ENCODE data around the gene COL18A1.

DNA sequence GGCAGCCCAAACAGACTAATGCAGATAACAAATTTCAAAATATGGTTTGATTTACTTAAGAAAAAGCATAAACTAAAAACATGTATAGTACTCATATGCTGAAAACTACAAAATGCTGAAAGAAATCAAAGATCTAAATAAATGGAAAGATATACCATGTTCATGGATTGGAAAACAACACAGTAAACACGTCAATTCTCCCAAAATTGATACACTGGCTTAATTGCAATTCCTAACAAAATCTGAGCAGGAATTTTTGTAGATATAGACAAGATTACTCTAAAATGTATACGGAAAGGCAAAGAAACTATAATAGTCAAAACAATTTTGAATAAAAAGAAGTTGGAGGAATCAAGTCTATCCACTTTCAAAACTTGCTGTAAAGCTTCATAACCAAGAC lies 116.3 kb downstream of the COL18A1 start:
- TF ChIP-seq CTCF (IDR thresholded peaks at IDR 0.05) (no peak), EZH2phosphoT487 (IDR thresholded peaks at IDR 0.05) (no peak)
